ENCODE measurements around the gene ALG8.
"Not testable (repeated sequence)": the region's sequence is repeated elsewhere in the genome, so short reads cannot be mapped to it uniquely, and the experiment has no call there.

The ALG8 gene

DNA sequence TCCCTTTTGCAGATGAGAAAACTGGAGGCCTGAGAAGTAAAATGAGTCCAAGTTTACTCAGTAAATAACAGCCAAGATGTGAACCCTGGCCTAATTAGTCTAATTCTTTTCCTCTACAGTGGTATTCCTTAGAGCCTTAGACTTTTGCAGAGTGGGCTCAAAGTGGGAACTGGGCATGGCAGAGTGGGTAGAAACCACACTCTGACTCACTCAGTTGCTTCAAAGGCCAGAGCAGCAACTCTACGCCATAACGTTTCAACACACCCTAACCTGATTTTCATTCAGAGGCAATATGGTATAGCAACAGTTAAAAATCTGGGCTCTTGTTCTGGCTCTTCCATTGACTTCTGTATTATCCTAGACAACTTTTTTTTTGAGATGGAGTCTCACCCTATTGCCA, 73.0 kb downstream of the ALG8 start:
- DNase-seq: no peak

DNA sequence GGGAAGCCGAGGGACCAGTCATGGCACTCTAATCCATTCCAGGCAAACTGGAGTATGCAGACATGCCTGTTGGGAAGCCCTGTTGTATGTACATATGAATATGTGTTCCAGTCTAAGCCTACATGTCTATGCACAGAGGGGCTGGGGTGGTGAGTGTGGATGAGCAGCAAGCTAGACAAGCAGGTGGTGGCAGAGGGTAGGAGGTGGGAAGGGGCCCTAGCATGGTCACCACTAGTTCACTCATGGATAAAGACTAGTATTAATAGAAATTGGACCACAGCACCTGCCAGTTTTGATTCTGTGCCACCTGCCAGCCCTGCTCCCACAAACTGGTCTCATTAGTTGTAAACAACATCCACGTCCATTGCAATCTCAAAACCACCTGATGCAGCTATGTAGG, 74.2 kb downstream of the ALG8 start:
- DNase-seq: no peak

DNA sequence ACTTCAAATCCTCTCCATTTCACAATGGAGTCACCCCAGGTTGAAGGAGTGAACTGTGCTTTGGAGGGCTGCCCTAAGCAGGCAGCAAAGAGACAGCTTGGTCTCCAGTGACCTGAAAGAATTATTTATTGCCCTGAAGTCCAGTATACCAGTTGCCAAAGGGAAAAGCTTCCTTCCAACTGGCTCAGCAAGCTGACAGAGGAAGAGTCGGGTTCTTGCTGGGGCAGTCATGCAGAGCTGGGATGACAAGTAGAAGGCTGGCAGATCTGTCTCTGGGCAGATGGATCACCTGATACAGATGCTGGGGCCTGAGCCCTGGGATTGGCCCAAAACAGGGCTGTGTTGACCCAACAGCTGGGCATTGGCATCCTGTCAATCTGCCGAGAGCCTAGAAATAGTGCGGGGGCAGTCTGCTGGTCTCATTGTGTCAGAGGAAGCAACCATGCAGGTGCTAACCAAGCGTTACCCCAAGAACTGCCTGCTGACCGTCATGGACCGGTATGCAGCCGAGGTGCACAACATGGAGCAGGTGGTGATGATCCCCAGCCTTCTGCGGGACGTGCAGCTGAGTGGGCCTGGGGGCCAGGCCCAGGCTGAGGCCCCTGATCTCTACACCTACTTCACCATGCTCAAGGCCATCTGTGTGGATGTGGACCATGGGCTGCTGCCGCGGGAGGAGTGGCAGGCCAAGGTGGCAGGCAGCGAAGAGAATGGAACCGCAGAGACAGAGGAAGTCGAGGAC, 75.8 kb downstream of the ALG8 start, which contains the start of gene THRSP:
Gene THRSP (plus strand): TSS at position 422 of the 742 bp plus-strand sequence. CDS start 21 bp downstream, at position 443.
- DNase-seq: no peak

DNA sequence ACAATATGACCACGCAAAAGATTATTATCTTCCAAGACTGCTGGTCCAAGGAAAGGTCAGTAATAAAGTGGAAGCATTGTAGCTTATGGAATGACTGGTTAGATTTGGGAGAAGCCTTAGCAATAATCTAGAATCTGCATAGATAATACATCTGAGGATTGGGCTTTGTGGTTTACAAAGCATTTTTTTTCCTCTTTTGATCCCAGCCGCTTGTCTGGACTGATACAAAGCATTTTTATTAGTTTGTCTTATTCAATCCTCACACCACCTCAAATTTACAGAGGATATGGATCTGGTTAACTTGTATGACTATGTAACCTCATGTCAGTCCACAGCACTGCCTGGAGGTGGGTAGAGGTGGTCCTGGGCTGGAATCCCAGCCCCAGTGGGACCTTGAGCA, 76.8 kb downstream of the ALG8 start:
- DNase-seq: no peak

DNA sequence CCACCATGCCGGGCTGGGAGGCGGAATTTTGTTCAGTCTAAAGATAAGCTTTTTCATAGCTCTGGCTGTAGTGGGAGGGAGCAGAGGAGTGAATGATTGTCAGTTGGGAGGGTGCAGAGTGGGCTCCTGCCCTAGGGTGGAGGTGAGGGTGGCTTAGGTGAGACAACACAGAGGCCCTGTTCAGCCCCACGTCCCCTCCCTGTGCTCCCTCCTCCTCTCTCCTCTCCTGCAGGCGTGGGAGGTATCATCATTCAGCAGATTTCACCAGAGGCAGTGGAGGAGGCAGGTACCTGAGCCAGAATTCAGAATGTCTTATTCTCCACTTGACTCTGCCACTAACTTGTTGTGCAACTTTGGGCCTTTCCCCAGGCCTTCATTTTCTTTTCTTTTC, 77.5 kb downstream of the ALG8 start:
- DNase-seq: no peak

DNA sequence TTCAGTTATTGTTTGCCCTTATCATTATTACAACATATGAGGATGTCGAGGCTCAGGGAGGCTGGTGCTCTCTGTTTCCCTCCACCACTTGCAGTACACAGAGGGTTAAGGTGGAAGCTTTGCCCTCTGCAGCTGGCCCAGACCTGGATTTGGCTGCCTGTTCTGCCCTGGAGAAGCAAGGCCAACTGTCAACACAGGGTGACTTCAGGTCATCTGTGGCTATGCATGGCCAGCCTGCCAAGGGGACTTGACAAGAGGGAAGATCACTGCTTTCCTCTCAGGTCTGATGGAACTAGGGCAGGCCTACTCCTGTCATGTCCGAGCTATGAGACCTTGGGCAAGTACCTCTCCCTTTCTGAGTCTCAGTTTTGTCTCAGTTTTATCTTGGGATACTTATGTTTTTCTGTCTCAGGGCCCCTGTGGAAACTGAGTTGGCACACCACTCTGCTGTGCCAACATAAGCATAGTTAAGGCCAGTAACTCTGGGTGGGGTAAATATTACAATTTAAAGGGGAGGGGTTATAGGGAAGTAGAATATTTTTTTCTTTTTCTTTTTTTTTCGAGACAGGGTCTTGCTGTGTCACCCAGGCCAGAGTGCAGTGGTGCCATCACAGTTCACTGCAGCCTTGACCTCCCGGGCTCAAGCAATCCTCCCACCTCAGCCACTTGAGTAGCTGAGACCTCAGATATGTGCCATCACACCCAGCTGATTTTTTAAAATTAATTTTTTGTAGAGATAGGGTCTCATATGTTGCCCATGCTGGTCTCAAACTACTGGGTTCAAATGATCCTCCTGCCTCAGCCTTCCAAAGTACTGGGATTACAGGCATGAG, 78.1 kb downstream of the ALG8 start:
- no peak for DNase-seq

DNA sequence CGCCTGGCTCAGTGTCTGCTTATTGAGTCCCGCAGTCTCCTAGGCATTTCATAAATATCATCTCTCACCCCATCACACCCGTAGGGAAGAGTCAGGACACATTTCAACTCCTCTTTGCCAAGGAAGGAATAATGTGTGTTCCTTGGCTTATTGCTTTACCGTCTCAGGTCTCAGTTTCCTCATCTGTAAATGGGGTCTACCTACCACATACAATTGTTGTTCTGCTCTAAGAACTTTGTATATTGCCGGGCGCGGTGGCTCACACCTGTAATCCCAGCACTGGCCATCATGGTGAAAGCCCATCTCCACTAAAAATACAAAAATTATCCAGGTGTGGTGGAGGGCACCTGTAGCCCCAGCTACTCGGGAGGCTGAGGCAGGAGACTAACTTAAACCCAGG, 78.9 kb downstream of the ALG8 start:
- DNase-seq: no peak

DNA sequence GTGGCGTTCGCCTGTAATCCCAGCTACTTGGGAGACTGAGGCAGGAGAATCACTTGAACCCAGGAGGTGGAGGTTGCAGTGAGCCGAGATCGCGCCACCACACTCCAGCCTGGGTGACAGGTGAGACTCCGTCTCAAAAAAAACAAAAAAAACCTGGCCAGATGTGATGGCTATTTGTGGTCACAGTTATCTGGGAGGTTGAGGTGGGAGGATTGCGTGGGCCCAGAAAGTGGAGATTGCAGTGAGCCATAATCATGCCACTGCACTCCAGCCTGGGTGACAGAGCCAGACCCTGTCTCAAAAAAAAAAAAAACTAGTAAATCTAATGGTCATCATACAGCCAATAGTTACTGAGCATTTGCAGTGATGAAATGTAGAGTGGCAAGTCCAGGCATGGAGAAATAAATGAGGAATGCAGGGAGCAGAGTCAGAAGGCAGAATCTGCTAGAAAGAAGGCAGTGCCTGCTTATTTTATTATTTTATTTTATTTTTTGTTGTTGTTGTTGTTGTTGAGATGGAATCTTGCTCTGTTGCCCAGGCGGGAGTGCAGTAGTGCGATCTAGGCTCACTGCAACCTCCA, 79.6 kb downstream of the ALG8 start:
- DNase-seq: not testable (repeated sequence)

DNA sequence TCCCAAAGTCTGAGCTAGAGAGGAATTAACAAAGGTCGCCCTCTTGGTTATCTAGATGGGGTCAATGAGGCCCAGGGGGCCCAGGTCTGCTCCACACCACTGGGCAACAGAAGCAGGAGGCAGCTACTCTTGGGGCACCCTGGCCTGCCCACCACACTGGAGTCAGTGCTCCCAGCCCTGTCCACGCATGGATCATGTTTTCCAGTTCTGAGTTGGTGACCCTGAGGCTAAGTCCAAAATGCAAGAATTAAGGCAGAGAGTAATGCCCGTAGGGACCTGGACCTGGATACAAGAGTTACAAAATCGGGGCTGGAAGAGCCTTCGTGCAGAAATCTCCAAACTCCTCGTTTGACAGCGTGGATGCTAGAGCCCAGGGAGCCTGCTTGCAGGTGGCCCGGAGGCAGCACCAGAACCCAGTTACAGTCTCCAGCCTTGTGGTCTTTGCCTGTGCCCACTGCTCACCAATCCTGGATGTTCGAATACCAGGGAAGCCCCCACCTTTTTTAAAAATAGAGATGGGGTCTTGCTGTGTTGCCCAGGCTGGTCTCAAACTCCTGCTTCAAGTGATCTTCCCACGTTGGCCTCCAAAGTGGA, 81.9 kb downstream of the ALG8 start:
- DNase-seq: no peak

DNA sequence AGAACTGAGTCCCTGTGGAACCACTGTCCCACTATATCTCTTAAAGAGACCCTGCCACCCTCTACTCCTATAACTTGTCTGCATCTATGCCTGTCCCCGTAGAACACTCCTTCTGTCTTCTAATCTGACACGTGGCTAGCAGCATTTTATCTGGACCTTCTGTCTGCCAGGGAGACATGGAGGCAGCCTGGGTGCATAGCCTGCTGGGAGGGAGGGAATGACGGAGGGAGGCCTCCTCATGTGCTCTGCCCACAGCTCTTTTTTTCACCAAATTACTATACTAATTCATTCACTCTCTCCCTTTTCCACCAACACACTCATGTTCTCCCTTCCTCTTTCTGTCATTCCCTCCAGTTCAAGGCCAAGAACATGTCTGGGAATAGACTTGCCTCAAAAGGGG, 83.3 kb downstream of the ALG8 start:
- DNase-seq: no peak

DNA sequence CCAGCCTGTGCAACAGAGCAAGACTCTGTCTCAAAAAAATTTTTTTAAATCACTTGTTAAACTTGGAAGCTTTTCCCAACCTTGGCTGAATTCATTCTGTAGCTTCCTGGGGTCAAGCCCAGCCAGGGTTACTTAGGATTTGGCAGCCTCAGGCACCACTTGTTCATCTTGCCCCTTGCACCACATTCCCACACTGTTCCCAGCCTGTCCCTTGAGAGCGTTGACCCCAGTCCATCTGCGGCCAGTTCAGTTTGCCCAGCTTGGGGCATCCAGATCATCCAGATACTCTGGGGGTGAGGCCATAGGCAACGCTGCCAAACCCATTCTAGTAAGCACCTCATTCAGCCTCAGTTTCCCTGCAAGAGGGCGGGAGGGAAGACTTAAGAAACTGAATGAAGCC, 84.5 kb downstream of the ALG8 start:
- no peak for DNase-seq

DNA sequence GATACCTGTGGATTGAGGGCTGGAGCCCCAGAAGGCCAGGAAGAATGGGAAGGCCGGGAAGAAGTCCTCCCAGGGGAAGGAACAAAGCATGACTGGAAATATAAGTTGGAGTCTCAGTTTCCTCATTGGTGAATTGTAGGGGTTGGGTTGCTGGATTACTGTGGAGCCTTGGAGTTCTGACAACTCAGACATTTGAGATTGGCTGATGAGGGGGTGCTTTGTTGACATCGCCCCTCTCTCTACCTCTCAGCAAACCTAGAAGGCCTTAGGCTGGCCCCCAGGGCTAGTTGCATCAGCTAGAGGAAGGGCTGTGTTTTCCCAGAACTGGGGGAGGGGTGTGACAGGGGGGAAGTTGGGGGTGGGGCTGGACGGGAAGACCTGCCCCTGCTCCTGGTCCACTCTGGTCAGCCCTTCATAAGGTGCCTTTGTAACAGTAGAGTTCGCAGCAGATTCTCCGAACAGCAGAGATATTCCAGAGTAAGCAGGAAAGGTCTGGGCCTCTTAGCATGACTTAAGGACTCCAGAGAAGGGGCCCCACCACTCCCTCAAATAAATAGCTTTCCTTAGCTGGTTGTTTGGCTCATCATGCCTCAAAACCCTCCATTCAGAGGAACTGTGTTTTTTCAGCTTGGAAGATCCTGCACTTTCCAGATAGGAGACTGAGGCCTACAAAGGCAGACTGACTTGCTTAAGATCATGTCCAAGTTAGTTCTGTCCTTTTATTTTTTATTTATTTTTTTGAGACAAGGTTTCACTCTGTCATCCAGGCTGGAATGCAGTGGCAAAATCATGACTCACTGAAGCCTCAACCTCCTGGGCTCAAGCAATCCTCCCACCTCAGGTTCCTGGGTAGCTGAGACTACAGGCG, 88.2 kb downstream of the ALG8 start:
- DNase-seq: no peak
